ENCODE measurements around the gene JAKMIP3. TPM values are rescaled to one million over a fixed set of nuclear protein-coding genes. Genes with fewer than 3 reads are reported as not detected.

Gene JAKMIP3
- total RNA-seq, 2 experiments from 2014 or later: 0.28 to 0.36 TPM

DNA sequence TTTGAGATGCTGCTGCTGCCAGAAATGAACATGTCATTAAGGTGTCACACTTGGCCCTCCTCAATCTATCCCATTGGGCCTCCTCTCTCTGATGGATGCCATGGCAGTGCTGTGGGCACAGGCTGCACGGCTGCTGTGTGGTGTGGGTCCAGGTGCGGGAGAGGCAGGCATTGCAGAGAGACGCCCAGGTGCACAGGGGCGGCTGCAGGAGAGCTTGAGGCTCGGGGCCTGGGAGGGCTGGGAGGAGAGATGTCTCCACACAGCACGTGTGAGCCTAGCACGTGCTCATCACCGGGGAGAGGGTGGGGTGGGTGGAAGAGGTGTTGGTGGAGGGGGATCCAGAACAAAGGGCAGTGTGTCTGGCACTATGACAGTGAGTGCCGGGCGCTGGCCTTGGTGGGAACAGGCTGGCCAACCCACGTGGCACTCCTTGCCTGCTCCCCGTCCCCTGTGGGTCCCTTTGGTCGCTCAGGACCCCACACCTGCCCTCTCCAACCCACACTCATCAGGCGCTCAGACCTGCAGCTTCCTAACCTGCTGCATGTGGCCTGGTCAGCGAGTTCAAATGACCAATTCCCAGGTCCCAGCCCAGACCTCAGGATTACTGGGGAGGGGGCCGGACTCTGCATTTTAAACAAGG lies 44.1 kb upstream of the JAKMIP3 start:
- Histone ChIP-seq H3K27me3 (ENCODE audit: control insufficient read depth in 1 of 2, insufficient read depth in 2 of 2, low read length in 2 of 2) (peaks cover 0 to 17% of the 10 kb centered on the region in 2 experiments), H3K27ac (ENCODE audit: low read depth in 1 of 2, low read length in 2 of 2) (no peak overlapping the region), H3K36me3 (ENCODE audit: insufficient read depth, low read length) (no peaks in the 10 kb centered on the region), H3K9me3 (ENCODE audit: control insufficient read depth in 1 of 2, insufficient read depth in 1 of 2, low read length in 2 of 2) (no peaks in the 10 kb centered on the region), H3K4me1 (ENCODE audit: insufficient read depth, low read length) (peaks cover 9% of the 10 kb centered on the region), H3K4me3 (ENCODE audit: low read length) (no peak overlapping the region)
- ATAC-seq (ENCODE audit: poor library complexity) (no peak), DNase-seq (no peak)
- H3K36me3 Mint-ChIP-seq (ENCODE audit: low read depth): no peaks in the 10 kb centered on the region
- intact Hi-C loops (cut with DNase I, micrococcal nuclease): loop anchor here in 1 of 2 experiments (5.0 kb wide), 1 partner anchor 79 kb away; no protein-coding TSS in a partner anchor
- peaks cover 6% of the 10 kb centered on the region for H3K4me1 Mint-ChIP-seq (ENCODE audit: low read depth)
- CTCF ChIA-PET: interaction anchor here (1.7 kb wide), 1 partner anchor 136 kb away, joined by 4 read pairs; no protein-coding TSS in a partner anchor
- no peak overlapping the region for H3K27ac Mint-ChIP-seq
- TF ChIP-seq, protein P1, sequence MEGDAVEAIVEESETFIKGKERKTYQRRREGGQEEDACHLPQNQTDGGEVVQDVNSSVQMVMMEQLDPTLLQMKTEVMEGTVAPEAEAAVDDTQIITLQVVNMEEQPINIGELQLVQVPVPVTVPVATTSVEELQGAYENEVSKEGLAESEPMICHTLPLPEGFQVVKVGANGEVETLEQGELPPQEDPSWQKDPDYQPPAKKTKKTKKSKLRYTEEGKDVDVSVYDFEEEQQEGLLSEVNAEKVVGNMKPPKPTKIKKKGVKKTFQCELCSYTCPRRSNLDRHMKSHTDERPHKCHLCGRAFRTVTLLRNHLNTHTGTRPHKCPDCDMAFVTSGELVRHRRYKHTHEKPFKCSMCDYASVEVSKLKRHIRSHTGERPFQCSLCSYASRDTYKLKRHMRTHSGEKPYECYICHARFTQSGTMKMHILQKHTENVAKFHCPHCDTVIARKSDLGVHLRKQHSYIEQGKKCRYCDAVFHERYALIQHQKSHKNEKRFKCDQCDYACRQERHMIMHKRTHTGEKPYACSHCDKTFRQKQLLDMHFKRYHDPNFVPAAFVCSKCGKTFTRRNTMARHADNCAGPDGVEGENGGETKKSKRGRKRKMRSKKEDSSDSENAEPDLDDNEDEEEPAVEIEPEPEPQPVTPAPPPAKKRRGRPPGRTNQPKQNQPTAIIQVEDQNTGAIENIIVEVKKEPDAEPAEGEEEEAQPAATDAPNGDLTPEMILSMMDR (IDR thresholded peaks at IDR 0.05): no peak
- H3K4me3 Mint-ChIP-seq: no peak overlapping the region
- POLR2A ChIA-PET: no interaction called here
- H3K9me3 Mint-ChIP-seq: no peaks in the 10 kb centered on the region
- H3K27me3 Mint-ChIP-seq: peaks cover 30% of the 10 kb centered on the region

DNA sequence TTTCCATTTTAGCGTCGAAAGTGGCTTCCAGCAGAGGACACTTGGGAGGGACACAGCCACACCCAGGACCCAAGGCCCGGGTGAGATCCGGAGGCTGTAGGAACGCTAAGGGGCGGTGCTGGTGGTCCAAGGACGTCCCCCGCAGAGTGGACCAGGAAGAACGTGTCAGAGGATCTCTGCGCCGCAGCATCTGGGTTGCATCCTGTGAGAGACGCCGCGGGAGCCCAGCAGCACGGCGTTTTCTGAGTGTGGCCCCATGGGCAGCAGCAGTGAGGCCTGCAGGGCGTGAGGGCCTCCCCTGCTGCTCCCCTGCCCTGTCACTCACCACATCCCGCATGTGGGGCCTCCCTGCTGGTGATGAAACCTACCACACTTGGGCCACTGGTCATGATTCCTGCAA lies 43.5 kb upstream of the JAKMIP3 start:
- TF ChIP-seq, protein P1 (IDR thresholded peaks at IDR 0.05): no peak
- H3K27ac ChIP-seq (ENCODE audit: low read depth in 1 of 2, low read length in 2 of 2): no peak overlapping the region
- Mint-ChIP-seq H3K4me3 (no peak overlapping the region), H3K9me3 (no peaks in the 10 kb centered on the region), H3K36me3 (ENCODE audit: low read depth) (no peaks in the 10 kb centered on the region), H3K27ac (no peak overlapping the region), H3K27me3 (peaks cover 35% of the 10 kb centered on the region), H3K4me1 (ENCODE audit: low read depth) (peaks cover 6% of the 10 kb centered on the region)
- H3K4me1 ChIP-seq (ENCODE audit: insufficient read depth, low read length): peaks cover 9% of the 10 kb centered on the region
- DNase-seq: no peak
- ChIA-PET POLR2A (interaction anchor here (0.9 to 1.9 kb wide), 4 partner anchors 62 to 137 kb away, joined by 3 to 8 read pairs (median 3); no protein-coding TSS in a partner anchor), CTCF (interaction anchor here (0.6 to 1.9 kb wide), 5 partner anchors 42 to 135 kb away, joined by 3 to 27 read pairs (median 4); no protein-coding TSS in a partner anchor)
- intact Hi-C loops (cut with DNase I, micrococcal nuclease): loop anchor here in 1 of 2 experiments (5.0 kb wide), 1 partner anchor 80 kb away; no protein-coding TSS in a partner anchor
- no peaks in the 10 kb centered on the region for H3K36me3 ChIP-seq (ENCODE audit: insufficient read depth, low read length)
- H3K9me3 ChIP-seq (ENCODE audit: control insufficient read depth in 1 of 2, insufficient read depth in 1 of 2, low read length in 2 of 2): no peaks in the 10 kb centered on the region
- ATAC-seq (ENCODE audit: poor library complexity): no peak
- no peak overlapping the region for H3K4me3 ChIP-seq (ENCODE audit: low read length)
- peaks cover 0 to 19% of the 10 kb centered on the region in 2 experiments for H3K27me3 ChIP-seq (ENCODE audit: control insufficient read depth in 1 of 2, insufficient read depth in 2 of 2, low read length in 2 of 2)

DNA sequence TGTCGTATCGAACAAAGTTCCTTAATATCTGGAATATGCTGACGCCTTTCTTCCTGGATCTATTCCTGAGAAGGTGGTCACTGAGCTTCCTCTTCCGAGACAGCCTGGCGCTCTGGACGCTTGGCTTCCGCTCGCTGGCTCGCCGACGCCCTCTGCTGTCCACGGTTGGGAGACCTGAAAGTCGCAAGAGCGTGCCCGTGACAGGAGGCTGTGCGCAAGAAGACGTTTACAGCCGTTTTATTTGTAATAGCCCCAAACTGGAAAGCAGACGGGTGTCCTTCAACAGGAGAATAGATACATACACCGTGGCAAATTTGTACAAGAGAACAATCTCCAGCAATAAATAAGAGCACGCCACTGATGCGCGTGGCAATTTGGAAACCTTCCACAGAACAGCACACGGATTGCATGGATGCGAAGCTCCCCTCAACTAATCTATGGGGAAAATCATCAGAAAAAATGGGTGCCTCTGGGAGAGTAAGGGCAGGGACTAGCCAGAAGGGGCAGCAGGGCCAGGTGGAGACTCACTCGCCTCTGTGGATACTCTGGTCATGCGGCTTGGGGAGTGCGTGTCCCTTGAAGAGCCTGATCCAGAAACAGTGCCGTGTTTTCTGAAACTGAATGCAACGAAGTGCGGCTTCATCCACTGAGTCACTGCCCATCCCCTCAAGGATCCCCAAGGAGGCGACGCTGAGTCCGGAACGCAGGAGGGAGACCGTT lies 42.5 kb upstream of the JAKMIP3 start:
- H3K4me1 Mint-ChIP-seq (ENCODE audit: low read depth): peaks cover 6% of the 10 kb centered on the region
- H3K36me3 Mint-ChIP-seq (ENCODE audit: low read depth): no peaks in the 10 kb centered on the region
- intact Hi-C loops (cut with DNase I, micrococcal nuclease): loop anchor here (1.0 to 5.0 kb wide), 2 partner anchors 81 to 138 kb away; no protein-coding TSS in a partner anchor
- H3K27me3 Mint-ChIP-seq: peaks cover 45% of the 10 kb centered on the region
- CTCF ChIA-PET: interaction anchor here (0.6 to 1.9 kb wide), 11 partner anchors 9 to 136 kb away, joined by 3 to 27 read pairs (median 3); partner anchors contain the start of gene PPP2R2D
- Histone ChIP-seq H3K4me1 (ENCODE audit: insufficient read depth, low read length) (peaks cover 9% of the 10 kb centered on the region), H3K27me3 (ENCODE audit: control insufficient read depth in 1 of 2, insufficient read depth in 2 of 2, low read length in 2 of 2) (peaks cover 0 to 24% of the 10 kb centered on the region in 2 experiments), H3K9me3 (ENCODE audit: control insufficient read depth in 1 of 2, insufficient read depth in 1 of 2, low read length in 2 of 2) (no peaks in the 10 kb centered on the region), H3K27ac (ENCODE audit: low read depth in 1 of 2, low read length in 2 of 2) (no peak overlapping the region), H3K36me3 (ENCODE audit: insufficient read depth, low read length) (no peaks in the 10 kb centered on the region), H3K4me3 (ENCODE audit: low read length) (no peak overlapping the region)
- ATAC-seq (ENCODE audit: poor library complexity) (peak; percentile 88), DNase-seq (peak; percentile 58 to 88 (median 75))
- no peaks in the 10 kb centered on the region for H3K9me3 Mint-ChIP-seq
- H3K4me3 Mint-ChIP-seq: no peak overlapping the region
- no peak overlapping the region for H3K27ac Mint-ChIP-seq
- TF ChIP-seq, protein P1 (IDR thresholded peaks at IDR 0.05): peak; percentile 92
- POLR2A ChIA-PET: interaction anchor here (0.9 to 1.9 kb wide), 4 partner anchors 63 to 138 kb away, joined by 3 to 8 read pairs (median 3); no protein-coding TSS in a partner anchor
